H9 (cell line): Measurements from ENCODE around the gene NPAS3. TPM values are rescaled to one million over a fixed set of nuclear protein-coding genes. Genes with fewer than 3 reads are reported as not detected.

Experiments
- DNase-seq: peaks from one replicate; pipeline ENCODE4 v3.0.0-alpha.2; 2017
- H2AFZ ChIP-seq: one replicate; pipeline ENCODE4 v1.6.1; 2013; ENCODE audit warnings: mild to moderate bottlenecking, low read length, control low read depth, moderate library complexity
- H2AK5ac ChIP-seq: 2 replicates; pipeline ENCODE4 v1.6.1; 2013; ENCODE audit warnings: low read length, control low read depth, mixed read lengths; ENCODE audit not compliant: insufficient read length
- H2BK120ac ChIP-seq: one replicate; pipeline ENCODE4 v1.6.1; 2013; ENCODE audit warnings: low read depth, mild to moderate bottlenecking, low read length, control low read depth, inconsistent platforms; ENCODE audit not compliant: poor library complexity, severe bottlenecking
- H2BK12ac ChIP-seq: 2 replicates; pipeline ENCODE4 v1.6.1; 2013; ENCODE audit warnings: low read length, control low read depth, mixed read lengths, low read depth; ENCODE audit not compliant: insufficient read length
- H2BK15ac ChIP-seq: 2 replicates; pipeline ENCODE4 v1.6.1; 2013; ENCODE audit warnings: low read depth, low read length, control low read depth
- H2BK20ac ChIP-seq: one replicate; pipeline ENCODE4 v1.6.1; 2013; ENCODE audit warnings: low read depth, mild to moderate bottlenecking, low read length, control low read depth, inconsistent platforms; ENCODE audit not compliant: poor library complexity, severe bottlenecking
- H2BK5ac ChIP-seq: 2 replicates; pipeline ENCODE4 v1.6.1; 2013; ENCODE audit warnings: low read length, control low read depth, mixed read lengths; ENCODE audit not compliant: insufficient read length
- H3K14ac ChIP-seq: 2 replicates; pipeline ENCODE4 v1.6.1; 2013; ENCODE audit warnings: low read length, control low read depth; ENCODE audit not compliant: insufficient read depth
- H3K18ac ChIP-seq: 2 replicates; pipeline ENCODE4 v1.6.1; 2013; ENCODE audit warnings: low read depth, mild to moderate bottlenecking, mixed read lengths, low read length, control low read depth; ENCODE audit not compliant: insufficient read length
- H3K23ac ChIP-seq: 2 replicates; pipeline ENCODE4 v1.6.1; 2013; ENCODE audit warnings: low read length, control low read depth, mixed read lengths, low read depth; ENCODE audit not compliant: insufficient read length
- H3K23me2 ChIP-seq: 2 replicates; pipeline ENCODE4 v1.6.1; 2013; ENCODE audit warnings: low read depth, mild to moderate bottlenecking, mixed read lengths, low read length, control low read depth; ENCODE audit not compliant: insufficient read length, poor library complexity, severe bottlenecking
- H3K27ac ChIP-seq: 2 replicates; pipeline ENCODE4 v1.5.1; 2013; ENCODE audit warnings: low read length, control low read depth, mixed read lengths, low read depth; ENCODE audit not compliant: insufficient read length
- H3K27me3 ChIP-seq: 2 replicates; pipeline ENCODE4 v1.6.1; 2013; ENCODE audit warnings: low read length, control low read depth, inconsistent platforms; ENCODE audit not compliant: insufficient read depth
- H3K4ac ChIP-seq: 2 replicates; pipeline ENCODE4 v1.6.1; 2013; ENCODE audit warnings: low read depth, mild to moderate bottlenecking, control low read depth, inconsistent platforms, low read length, moderate library complexity
- H3K4me1 ChIP-seq: 2 replicates; pipeline ENCODE4 v1.6.1; 2013; ENCODE audit warnings: low read length, control low read depth, inconsistent platforms; ENCODE audit not compliant: insufficient read depth
- H3K4me2 ChIP-seq: 2 replicates; pipeline ENCODE4 v1.6.1; 2013; ENCODE audit warnings: low read length, control low read depth, mixed read lengths; ENCODE audit not compliant: insufficient read length, insufficient read depth
- H3K56ac ChIP-seq: 2 replicates; pipeline ENCODE4 v1.6.1; 2013; ENCODE audit warnings: low read depth, mild to moderate bottlenecking, mixed read lengths, low read length, control low read depth; ENCODE audit not compliant: insufficient read length
- H3K79me1 ChIP-seq: 2 replicates; pipeline ENCODE4 v1.6.1; 2013; ENCODE audit warnings: low read depth, mild to moderate bottlenecking, moderate library complexity, low read length, control low read depth, inconsistent platforms; ENCODE audit not compliant: insufficient read depth, poor library complexity, severe bottlenecking
- H3K79me2 ChIP-seq: 2 replicates; pipeline ENCODE4 v1.6.1; 2013; ENCODE audit warnings: low read length, control low read depth, inconsistent platforms; ENCODE audit not compliant: insufficient read depth
- H3K9ac ChIP-seq: 2 replicates; pipeline ENCODE4 v1.6.1; 2013; ENCODE audit warnings: low read length, control low read depth, mixed read lengths; ENCODE audit not compliant: insufficient read length; ENCODE audit errors: extremely low read depth
- H3K9me3 ChIP-seq: one replicate; pipeline ENCODE4 v1.6.1; 2013; ENCODE audit warnings: low read depth, low read length, inconsistent platforms; ENCODE audit not compliant: control insufficient read depth
- H3T11ph ChIP-seq: one replicate; pipeline ENCODE4 v1.6.1; 2013; ENCODE audit warnings: mild to moderate bottlenecking, low read length, control low read depth, inconsistent platforms
- H4K20me1 ChIP-seq: one replicate; pipeline ENCODE4 v1.6.1; 2013; ENCODE audit not compliant: control insufficient read depth, insufficient read length, insufficient read depth
- H4K5ac ChIP-seq: 2 replicates; pipeline ENCODE4 v1.6.1; 2013; ENCODE audit warnings: low read depth, mild to moderate bottlenecking, mixed read lengths, low read length, control low read depth; ENCODE audit not compliant: insufficient read length
- H4K8ac ChIP-seq: replicated peaks from 2 replicates; pipeline ENCODE4 v1.6.1; 2013; ENCODE audit warnings: low read length, control low read depth, mixed read lengths, low read depth; ENCODE audit not compliant: insufficient read length
- H4K91ac ChIP-seq: 2 replicates; pipeline ENCODE4 v1.6.1; 2013; ENCODE audit warnings: low read depth, mild to moderate bottlenecking, moderate library complexity, mixed read lengths, low read length, control low read depth; ENCODE audit not compliant: insufficient read length
- H3K27ac Mint-ChIP-seq, 3 experiments: 2 replicates in 2 of 3; 3 replicates in 1 of 3; pipeline ENCODE4 v1.8.0; 2020 to 2021; ENCODE audit warnings: mixed read lengths in 3 of 3, mild to moderate bottlenecking in 1 of 3, moderate library complexity in 1 of 3
- H3K27me3 Mint-ChIP-seq: 2 replicates; pipeline ENCODE4 v1.8.0; 2021; ENCODE audit warnings: low read depth, mild to moderate bottlenecking, moderate library complexity, mixed read lengths
- H3K36me3 Mint-ChIP-seq, 3 experiments: 2 replicates in 2 of 3; 3 replicates in 1 of 3; pipeline ENCODE4 v1.8.0; 2020 to 2021; ENCODE audit warnings: low read depth in 3 of 3, mixed read lengths in 3 of 3; ENCODE audit not compliant: insufficient read depth in 1 of 3
- H3K4me1 Mint-ChIP-seq, 2 experiments: 2 replicates each; pipeline ENCODE4 v1.8.0; 2020; ENCODE audit warnings: mixed read lengths in 2 of 2
- H3K4me3 Mint-ChIP-seq, 2 experiments: 2 replicates in 1 of 2; 3 replicates in 1 of 2; pipeline ENCODE4 v1.8.0; 2020 to 2021; ENCODE audit warnings: mild to moderate bottlenecking in 2 of 2, mixed read lengths in 2 of 2, moderate library complexity in 1 of 2
- H3K9me3 Mint-ChIP-seq, 2 experiments: 2 replicates in 1 of 2; 3 replicates in 1 of 2; pipeline ENCODE4 v1.8.0; 2020; ENCODE audit warnings: mild to moderate bottlenecking in 2 of 2, mixed read lengths in 2 of 2, moderate library complexity in 1 of 2
- WGBS: extraction: QIAGEN DNeasy Blood & Tissue Kit; methylation state at CpG from one replicate; pipeline ENCODE4 v1.1.7; 2013; ENCODE audit warnings: missing lambda C conversion rate, low lambda C conversion rate, mixed read lengths; ENCODE audit not compliant: insufficient read length; ENCODE audit errors: extremely low coverage; 5-methylcytosine and 5-hydroxymethylcytosine counted together
- total RNA-seq: library from RNA; stranded (reverse); gene quantifications from 2 replicates; pipeline ENCODE4 v1.2.1, GENCODE V29; 2021
- TF ChIP-seq, protein P1 (sequence below): fragments of 200-600 bp; sonication (generic); conservative IDR thresholded peaks from 3 replicates; pipeline ENCODE4 v1.8.0; 2021; ENCODE audit warnings: antibody characterized with exemption, mild to moderate bottlenecking

The NPAS3 gene
- total RNA-seq, 1 experiment from 2014 or later: 0.17 TPM

DNA sequence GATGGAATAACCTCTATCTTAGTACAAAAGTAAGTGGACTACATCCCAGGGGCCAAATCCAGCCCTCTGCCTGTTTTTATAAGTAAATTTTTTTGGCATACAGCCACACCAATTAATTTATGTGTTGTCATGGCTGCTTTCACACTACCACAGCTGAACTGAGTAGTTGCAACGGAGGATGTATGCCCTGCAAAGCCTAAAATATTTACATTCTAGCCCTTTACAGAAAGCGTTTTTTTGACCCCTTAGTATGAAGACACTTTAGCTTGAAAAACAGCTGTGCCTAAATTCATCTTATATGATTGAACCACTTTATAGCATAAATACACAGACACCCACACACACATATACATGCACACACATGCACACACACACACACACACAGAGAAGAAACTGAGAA lies 510.6 kb downstream of the NPAS3 start:
- no peaks in the 10 kb centered on the region for H3K23me2 ChIP-seq
- WGBS: no CpG with 5 or more reads among the region's 2 CpGs
- H3K79me2 ChIP-seq: no peaks in the 10 kb centered on the region
- no peaks in the 10 kb centered on the region for H3K9me3 ChIP-seq
- no peak for DNase-seq
- no peak overlapping the region for H2BK12ac ChIP-seq
- H3K27ac Mint-ChIP-seq: no peak overlapping the region
- H3T11ph ChIP-seq: no peak overlapping the region
- no peaks in the 10 kb centered on the region for H3K9me3 Mint-ChIP-seq
- H3K23ac ChIP-seq: no peak overlapping the region
- H3K79me1 ChIP-seq: no peaks in the 10 kb centered on the region
- H3K4me2 ChIP-seq: no peak overlapping the region
- H2BK5ac ChIP-seq: no peak overlapping the region
- peaks cover 7 to 10% of the 10 kb centered on the region in 2 experiments for H3K4me1 Mint-ChIP-seq
- no peaks in the 10 kb centered on the region for H3K4me1 ChIP-seq
- H3K56ac ChIP-seq: no peak overlapping the region
- H3K36me3 Mint-ChIP-seq: no peaks in the 10 kb centered on the region
- H2AK5ac ChIP-seq: no peak overlapping the region
- no peak overlapping the region for H4K91ac ChIP-seq
- H4K5ac ChIP-seq: no peak overlapping the region
- H3K27me3 Mint-ChIP-seq: no peaks in the 10 kb centered on the region
- H3K14ac ChIP-seq: no peak overlapping the region
- H3K27ac ChIP-seq: no peak overlapping the region
- TF ChIP-seq, protein P1, sequence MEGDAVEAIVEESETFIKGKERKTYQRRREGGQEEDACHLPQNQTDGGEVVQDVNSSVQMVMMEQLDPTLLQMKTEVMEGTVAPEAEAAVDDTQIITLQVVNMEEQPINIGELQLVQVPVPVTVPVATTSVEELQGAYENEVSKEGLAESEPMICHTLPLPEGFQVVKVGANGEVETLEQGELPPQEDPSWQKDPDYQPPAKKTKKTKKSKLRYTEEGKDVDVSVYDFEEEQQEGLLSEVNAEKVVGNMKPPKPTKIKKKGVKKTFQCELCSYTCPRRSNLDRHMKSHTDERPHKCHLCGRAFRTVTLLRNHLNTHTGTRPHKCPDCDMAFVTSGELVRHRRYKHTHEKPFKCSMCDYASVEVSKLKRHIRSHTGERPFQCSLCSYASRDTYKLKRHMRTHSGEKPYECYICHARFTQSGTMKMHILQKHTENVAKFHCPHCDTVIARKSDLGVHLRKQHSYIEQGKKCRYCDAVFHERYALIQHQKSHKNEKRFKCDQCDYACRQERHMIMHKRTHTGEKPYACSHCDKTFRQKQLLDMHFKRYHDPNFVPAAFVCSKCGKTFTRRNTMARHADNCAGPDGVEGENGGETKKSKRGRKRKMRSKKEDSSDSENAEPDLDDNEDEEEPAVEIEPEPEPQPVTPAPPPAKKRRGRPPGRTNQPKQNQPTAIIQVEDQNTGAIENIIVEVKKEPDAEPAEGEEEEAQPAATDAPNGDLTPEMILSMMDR: no peak
- no peak overlapping the region for H3K18ac ChIP-seq
- H4K8ac ChIP-seq: no peak overlapping the region
- no peak overlapping the region for H2BK120ac ChIP-seq
- no peaks in the 10 kb centered on the region for H4K20me1 ChIP-seq
- no peak overlapping the region for H2BK20ac ChIP-seq
- no peak overlapping the region for H3K4ac ChIP-seq
- H2AFZ ChIP-seq: no peak overlapping the region
- no peak overlapping the region for H3K9ac ChIP-seq
- no peaks in the 10 kb centered on the region for H3K27me3 ChIP-seq
- H3K4me3 Mint-ChIP-seq: no peak overlapping the region
- H2BK15ac ChIP-seq: no peak overlapping the region
